Measurements from ENCODE around the gene PEF1.

The PEF1 gene

DNA sequence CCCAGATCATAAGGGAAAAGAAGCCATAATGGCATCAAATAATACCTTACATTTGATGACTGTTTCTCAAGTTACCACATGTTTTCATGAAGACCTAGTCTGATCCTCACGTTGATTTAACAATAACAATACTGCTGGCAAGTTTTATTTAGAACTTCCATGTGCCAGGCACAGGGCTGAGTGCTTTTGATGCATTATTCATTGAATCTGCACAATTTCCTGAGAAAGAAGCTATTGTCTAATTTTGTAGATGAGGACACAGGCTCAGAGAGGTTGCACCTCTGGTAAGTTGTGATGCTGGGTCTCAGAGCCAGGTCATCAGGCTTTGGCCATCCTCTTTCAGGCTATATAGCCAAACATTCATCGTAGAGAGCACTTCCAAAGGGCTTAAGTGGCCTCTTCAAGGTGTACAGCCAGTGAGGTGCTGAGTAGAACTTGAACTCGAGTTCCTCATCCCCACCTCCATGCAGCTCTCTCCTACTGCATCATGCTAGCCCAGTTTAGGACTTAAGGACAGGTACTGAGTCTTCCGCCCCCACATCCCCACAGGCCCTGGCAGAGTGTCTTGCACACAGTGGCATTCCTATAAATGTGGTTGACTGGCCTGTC is 8.3 kb upstream of the PEF1 start:
- no peak for DNase-seq

DNA sequence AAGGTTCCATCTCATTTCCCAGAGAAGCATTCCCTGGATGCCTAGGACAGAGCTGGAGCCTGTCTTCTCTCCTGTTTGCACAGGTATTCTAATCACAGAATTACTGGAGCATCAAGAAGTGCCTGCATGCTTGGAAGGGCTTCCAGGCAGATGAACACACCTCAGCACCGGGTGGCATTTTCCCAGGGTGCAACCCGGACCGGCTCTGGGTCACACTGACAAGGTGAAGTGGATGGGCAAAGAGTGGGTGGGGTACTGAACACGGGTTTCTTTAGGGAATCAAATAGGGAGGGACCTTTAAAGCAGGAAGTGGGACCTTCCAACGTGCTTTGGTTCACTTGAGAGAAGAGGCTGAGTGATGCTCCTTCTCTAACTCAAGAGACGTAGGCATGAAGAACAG is 7.1 kb upstream of the PEF1 start:
- no peak for DNase-seq

DNA sequence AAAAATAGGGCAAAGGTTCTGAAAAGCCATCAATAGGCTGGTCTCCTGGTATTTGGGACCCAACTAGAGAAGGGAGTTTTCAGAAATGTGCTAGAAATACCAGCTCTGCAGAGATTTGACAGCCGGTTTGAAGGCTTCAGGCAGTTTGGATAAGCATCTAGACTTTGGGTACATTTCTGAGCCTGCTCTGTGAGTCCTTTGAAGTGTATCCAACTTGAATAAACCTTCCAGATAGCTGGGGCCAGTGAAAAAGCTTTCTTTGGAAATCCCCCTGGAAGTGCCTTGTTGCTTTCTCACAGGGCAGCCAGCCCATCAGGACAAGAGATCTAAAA is 6.4 kb upstream of the PEF1 start:
- no peak for DNase-seq

DNA sequence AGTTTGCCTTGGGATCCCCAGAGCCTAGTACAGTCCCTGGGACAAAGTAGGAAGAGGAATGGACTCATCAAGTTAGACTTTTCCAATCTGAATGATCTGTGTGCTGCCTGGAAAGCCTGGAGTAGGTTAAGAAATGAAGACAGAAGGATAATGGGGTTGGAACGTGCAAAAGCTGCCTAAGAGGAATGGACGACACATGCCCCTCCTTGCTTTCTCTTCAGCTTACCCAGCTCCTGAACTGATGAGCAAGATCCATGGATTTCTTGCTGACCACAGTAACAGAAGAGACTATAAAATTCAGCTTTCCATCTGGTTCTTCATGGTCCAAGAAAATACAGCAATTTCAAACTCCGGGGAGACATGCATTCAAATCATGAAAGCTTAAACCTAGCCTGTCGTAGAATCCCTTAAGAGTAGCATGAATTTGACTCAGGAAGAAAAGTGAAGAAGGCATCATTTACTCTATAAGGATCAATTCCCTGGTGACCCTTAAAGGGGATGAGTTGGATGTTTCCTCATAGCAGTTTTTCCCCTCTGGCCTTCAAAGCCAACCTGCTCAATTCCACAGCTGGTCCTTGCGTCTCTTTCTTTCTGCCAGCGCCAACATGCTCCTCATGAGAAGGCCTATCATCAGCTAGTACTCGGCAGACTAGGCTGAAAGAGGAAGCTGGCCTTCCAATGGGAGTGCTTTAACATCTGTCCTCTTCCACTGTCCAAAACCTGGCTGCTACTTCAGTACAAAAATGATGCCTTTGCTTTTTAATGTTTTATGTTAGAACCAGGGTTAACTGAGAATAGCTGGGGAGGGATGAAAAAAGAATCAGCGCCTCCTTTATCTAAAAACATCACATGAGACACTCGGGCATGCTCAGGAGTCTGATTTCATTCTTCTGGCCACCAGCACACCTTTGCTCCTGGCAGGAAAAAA is 5.7 kb upstream of the PEF1 start:
- no peak for DNase-seq

DNA sequence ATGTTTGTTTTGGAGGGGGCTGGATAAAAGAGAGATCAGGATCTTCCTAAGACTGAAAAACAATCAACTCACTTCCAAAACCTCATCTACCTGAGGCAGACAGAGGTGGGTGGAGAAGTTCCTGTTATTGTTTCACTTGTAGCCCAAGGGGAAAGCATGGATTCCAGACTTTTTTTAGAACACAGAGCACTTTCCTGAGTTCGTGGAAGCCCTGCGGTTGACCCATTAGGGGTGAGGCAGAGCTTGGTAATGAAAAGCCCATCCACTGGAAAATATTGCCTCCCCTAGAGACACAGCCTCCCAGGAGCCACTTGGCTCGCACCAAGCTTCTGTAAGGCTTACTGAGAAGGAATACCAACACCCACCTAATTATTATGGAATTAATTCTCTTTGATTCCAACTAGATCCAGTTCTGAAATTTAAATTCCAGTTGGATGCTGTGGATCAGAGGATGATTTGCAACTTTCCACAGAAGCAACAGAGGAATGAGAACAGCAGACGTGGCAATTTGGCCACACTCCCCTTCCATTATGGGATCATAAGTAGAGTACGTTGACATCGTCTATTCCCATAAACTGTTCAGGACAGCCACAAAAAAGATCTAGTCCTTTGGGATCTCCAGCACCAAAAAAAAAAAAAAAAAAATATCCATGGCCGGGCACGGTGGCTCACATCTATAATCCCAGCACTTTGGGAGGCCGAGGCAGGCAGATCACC is 4.1 kb upstream of the PEF1 start:
- no peak for DNase-seq

DNA sequence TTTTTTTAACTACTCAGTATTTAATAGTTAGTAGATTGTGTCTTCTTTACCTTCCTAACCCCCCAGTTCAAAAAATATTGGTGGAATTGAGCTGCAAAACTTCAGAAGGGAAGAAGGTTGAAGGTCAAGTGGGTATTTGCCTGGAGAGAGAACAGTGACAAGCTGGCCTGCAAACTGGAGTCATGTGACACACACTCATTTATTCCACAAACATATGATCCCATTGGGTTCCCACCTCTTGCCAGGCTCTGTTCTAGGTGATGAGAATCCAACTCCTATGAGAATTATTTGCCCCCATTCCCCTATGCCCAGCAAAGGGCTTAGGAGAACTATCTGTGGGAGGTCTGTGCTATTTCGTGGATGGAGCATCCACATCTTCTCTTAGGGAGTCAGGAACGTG is 3.5 kb upstream of the PEF1 start:
- DNase-seq = no peak

DNA sequence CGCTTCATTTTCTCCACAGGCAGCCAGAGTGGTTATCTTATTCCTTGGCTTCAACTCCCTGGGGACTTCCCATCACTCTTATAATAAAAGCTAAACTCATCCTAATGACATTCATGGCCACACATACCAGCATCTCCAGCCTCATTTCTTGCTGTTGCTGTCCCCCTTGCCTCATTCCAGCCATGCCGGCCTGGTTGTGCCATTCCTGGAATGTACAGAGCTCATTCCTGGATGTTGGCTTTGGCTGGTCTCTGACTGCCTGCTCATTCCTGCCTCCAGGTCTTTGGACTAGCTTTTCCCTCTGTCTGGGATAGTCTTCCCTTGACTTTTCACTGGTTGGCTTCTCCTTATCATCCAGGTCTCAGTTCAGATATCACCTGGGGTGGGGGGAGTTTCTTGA is 2.4 kb upstream of the PEF1 start:
- no peak for DNase-seq

DNA sequence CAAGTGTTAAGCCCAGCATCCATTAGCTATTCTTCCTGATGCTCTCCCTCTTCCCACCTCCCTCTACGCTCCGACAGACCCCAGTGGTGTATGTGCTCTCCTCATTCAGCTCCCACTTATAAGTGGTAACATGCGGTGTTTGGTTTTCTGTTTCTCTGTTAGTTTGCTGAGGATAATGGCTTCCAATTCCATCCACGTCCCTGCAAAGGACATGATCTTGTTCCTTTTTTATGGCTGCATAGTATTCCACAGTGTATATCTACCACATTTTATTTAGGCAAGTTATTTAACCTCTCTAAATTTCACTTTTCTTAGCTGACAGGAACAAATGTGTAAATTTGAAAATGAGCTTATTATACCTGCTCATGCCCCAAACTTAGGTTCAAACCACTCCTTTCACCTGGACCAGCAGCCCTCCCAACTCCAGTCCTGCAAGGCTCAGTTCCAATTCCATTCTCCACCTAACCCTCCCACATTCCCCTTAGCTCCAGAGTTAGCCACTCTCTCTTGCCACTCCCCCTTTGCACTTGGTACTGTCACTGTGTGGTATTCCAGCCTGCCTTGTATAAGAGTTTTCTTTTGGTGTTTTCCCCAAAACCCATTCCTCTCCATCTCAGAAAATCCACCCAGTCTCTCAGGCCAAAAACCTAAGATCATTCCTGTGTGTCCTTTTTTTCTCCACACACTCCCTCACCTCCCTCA is 1.7 kb upstream of the PEF1 start:
- no peak for DNase-seq

DNA sequence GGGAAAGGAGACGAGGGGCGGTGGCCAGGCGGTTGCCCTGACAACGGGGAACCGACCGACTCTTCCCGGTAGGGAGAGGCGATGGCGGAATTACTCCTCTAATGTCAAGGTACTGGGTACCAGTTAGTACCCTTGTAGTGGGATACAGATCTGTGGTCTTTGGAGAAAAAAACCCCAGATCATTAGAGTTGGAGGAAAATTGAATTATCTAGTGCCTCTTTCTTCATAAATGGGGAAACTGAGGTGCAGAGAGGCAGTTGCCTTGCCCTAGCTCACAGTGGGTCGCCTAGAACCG is 545 bp upstream of the PEF1 start:
- no peak for DNase-seq

DNA sequence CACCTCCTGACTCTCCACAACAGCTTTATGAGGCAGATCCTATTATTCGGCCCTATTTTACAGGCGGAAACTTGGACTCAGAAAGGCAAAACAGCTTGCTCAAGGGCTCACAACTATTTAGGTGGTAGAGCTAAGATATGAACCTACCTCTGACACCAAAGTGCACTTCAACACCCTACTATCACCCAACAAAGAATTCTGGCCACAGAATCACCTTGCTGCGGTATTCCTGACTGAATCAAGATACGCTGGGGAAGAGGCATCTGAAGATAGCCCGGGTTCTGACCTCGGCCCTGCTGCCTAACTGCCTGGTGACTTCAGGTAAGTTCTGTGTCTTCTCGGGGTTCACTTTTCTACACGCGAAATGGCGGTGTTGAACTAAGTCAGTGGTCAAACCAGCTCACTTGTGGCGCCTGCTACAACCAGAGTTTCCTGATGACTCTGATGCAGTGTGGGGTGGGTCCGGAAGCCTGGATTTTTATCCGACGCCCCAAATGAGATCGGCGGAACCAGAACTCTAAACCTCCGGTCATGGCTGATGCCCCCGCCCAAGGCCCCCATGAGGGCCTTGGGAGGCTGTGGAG is 608 bp downstream of the PEF1 start:
- DNase-seq = no peak

DNA sequence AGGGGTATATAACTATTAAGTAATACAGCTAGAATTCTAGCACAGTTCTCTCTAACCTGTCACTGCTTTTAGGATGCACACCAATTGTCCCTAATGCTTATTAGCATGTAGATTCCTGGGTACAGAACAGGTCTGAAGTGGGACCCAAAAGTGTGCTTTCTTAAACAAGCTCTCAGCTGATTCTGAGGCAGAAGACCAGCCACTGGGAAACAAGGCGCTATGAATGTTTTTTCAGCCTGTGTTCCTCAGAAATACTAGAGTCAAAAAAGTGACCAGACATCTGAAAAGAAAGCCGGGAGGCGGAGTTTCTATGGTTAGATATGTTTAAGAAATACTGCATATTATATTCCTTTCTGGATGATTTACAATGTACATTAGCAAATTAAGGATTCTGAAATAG is 1.8 kb downstream of the PEF1 start:
- DNase-seq = no peak

DNA sequence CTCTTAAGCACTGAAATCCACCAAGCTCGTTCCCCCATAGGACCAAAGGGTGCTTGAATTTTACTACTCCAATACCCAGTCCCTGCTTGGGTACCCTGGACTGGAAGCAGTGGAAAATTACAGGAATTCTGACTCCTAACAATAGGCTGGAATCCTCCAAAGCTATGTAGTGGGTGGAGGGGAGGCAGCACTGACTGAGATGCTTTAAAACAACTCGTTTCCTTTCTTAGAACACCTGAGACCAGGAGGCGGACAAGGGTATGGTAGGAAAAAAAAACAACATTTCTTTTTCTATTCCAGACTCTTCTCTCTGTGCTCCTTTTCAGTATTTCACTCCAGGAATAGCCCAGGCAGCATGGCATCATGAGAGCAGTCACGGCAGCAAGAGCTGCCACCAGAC is 2.3 kb downstream of the PEF1 start:
- no peak for DNase-seq

DNA sequence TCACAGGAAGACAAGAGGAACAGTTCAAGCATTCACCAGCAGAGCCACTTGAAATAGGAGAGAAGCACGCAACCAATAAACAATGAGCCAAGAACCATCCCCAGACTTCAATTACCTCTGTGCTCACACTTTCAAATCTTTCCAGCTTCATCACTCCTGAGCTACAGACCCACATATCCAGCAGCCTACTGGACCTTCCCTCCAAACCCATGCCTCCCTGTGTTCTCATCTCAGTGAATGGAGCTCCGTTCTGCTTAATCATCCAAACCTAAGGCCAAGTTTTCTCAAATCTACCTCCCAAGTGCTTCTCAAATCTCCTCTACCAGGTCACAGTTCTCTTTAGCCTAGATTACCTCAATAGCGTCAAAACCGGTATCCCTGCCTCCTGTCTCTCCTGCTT is 3.7 kb downstream of the PEF1 start:
- DNase-seq = no peak

DNA sequence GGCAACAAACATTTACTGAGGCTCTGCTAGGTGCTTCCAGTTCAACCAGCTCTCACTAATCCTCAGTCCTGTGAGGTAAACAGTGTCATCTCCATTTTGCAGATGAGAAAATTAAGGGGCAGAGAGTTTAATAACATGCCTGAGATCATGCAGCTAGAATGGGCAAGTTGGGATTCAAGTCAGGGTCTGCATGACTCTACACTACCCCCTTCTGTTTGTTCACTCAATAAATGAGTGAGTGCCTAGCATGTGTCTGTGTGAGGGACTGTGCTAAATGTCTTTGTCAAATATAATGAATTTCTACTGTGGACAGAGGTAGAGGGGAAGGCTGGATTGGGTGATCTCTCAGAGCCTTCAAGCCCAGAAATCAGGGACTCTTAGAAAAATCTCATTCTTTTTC is 4.5 kb downstream of the PEF1 start:
- no peak for DNase-seq

DNA sequence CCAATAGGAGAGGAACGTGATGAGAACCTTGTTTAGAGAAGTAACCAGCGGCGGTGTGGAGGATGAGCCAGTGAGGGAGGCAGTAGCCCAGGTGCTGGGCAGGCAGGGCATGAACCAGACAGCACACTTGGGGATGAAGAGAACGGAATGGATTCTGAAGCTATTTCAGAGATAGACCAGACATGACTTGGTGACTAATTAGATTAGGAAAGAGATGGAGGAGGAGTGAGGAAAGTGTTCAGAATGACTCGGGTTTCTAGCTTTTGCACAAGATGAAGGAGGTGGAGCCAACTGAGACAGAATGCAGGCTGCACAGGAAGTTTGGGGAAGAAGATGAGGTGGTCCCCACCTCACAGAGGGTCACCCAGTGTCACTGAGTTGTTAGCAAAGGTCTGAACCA is 5.1 kb downstream of the PEF1 start:
- DNase-seq = no peak

DNA sequence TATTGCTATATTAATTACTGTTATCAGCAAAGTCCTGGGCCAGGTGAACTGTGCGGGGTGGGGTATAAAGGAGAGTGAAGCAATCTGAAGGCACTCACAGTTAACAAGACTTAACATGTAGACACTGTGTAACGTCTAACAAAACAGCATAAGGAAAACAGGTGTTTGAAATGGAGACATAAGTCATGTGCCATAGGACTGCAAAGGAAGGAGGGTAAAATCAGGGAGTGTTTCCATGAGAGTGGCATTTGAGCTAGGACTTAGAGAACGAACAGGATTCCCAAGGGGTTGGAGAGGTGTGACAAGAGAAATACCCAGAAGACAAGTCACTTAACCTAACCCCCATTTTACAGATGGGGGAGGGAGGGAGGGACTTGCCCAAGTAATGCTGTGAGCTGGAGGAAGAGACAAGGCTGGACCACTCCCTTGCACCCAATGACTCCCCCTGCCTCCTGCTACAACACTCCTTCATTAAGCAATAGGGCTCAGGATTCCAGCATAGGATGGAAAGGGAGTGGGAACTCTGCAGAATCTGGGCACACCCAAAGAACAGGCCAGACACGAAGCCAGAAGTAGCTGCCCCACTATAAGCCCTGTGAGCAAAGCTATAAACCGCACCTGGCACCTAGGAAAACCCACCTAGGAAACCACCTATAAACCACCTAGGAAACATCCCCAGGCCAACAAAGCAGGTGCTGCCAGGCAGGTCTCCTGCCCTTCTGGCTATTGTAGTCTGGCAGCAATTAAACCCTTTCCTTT is 6.6 kb downstream of the PEF1 start:
- DNase-seq = no peak

DNA sequence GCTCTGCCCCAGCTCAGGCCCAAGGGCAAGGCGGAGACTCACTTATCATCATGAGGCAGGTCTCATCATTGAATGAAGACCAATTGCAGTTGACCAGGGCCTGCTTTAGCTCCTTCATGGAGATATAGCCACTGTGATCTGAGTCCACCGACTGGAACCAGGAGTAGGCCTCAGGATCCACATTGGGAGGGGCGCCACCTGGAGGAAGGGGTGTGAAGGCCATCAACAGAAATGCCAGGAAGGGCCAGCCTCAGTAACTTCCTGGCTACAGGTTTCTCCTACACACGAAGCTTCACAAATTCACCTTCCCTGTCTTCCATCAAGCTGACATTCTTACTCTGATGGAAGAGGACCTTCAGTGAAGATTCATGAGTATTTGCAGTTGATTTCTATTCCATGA is 11.6 kb downstream of the PEF1 start:
- DNase-seq = no peak

DNA sequence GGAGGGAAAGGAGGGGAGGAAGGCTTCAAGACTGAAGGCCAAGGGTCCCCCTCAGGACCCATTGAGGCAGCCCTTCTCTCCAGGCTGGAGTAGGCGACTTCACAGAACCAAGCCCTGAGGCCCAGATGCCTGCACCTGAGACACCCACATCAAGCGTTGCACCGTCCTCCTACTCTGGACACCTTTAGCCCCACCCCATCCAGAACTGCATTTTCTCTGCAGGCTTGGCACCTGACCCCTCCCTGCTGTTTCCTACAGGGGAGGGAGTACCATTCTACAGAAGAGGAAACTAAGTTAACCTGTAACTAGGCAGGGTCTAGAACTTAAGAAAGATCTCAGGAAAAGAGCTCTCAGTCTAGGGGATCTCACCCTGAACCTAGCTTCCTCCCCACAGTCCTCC is 12.0 kb downstream of the PEF1 start:
- no peak for DNase-seq

DNA sequence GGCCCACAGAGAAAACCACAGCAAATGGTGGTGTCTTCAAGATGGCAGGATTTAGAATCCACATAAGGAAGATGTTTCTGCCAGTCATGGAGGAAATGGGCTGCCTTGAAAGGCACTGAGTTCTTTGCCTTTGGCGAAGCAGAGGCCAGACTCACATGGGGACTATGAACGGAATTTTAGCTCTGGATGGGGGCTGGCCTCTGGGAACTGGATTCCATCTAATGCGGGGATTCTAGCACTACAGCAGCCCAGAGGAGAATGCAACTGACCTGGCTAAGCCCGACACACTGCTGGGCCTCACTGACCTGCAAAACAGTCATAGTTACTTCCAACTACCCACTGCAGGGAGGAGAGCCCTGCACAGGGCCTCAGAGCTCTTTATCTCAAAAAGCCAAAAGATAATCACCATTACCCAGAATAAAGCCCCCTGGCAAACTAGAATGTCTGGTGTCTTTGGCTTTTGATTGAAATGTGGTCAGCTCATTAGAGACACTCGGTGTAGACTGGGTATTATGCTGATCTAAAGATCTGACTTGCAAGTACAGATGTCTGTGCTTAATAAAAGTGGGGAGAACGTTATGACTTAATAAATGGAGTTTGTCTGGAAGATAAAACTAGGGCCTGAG is 15.6 kb downstream of the PEF1 start:
- DNase-seq = no peak

DNA sequence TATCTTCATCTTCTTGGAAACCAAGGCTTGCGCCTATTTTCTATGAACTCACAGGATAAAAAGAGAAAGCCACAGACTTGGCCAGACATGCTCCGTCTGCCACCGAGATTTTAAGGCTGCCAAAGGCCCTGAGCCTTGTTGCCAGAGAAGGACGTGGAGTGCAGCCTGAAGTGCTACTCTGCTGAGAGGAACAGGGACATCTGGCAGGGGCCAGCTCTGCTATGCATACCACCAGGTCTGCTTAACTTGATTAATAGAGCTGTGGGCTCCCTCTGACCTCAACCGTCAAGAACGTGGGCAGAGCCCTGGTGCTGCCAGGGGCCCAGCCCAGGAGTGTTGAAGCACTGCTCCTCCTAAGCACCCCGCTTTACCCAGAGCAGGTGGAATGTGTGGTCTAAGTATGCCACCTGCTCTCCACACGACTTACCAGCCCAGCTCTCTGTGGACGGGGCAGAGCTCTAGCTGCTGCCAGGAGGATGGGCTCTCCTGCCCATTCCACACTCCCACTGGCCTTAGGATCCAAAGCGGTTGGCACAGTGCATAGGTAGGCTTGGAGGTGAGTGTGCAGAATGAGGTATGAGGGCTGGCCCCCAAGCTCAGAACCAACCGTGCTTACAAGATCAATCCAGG is 16.6 kb downstream of the PEF1 start:
- no peak for DNase-seq

DNA sequence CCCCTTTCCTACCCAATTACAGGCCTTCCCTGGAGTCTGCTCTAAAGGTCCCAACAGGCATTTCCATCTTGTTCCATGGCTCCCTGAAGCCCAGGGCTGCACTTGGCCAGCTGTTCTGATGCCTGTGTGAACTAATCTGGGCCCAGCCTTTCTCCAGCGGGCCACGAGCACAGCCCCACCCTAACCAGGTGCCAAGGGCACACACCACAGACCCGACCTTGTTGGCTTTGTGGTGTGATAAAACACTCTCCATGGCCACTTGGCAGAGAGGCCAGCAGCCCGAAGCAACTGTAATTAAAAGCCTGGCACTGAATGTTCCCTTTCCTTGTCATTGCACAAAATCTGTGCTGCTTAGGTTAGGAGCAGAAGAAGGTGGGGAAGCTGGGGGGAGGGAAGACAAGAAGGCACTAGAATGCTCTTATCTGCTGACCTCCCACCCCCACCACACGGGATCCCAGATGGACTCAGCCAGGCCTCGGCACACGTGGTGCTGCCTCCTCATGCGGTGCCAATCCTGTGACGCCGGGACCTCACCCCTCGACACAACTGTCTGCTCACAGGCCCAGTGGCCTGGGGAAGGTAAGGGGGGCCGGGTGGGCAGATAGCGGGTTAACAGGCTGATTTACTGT is 17.3 kb downstream of the PEF1 start:
- DNase-seq = no peak
